Astrocyte of the cerebellum (primary cell): Measurements from ENCODE around the gene KIF12.
"Not testable (repeated sequence)": the region's sequence is repeated elsewhere in the genome, so short reads cannot be mapped to it uniquely, and the experiment has no call there.

Experiments
- DNase-seq: peaks from one replicate; pipeline ENCODE4 v3.0.0-alpha.2; 2011; ENCODE audit warnings: low read depth
- H3K4me3 ChIP-seq: 2 replicates; pipeline ENCODE4 v1.5.1; 2011; ENCODE audit warnings: mild to moderate bottlenecking, low read depth, low read length, moderate library complexity
- CTCF ChIP-seq: IDR thresholded peaks from 2 replicates; pipeline ENCODE4 v1.5.1; 2012; ENCODE audit warnings: low read length, low read depth, moderate library complexity, mild to moderate bottlenecking; ENCODE audit errors: missing control alignments
- in situ Hi-C: cut with HindIII; loops from 2 replicates; pipeline ENCODE4 v1.10.0; 2017; ENCODE audit warnings: low sequenced_read_pairs

Gene KIF12

GRCh38 chr9:114049441-114050225, 49.5 kb downstream of the KIF12 start:
- no peak for DNase-seq
- TF ChIP-seq CTCF = no peak

GRCh38 chr9:114048533-114049415, 50.3 kb downstream of the KIF12 start:
- TF ChIP-seq CTCF = no peak
- in situ Hi-C loops = no loop called here
- H3K4me3 ChIP-seq = no peak overlapping the region
- no peak for DNase-seq

More at GRCh38 chr9:114049441-114050225, 49.5 kb downstream of the KIF12 start:
- in situ Hi-C loops = no loop called here
- H3K4me3 ChIP-seq = no peak overlapping the region

GRCh38 chr9:114047717-114048116, 51.4 kb downstream of the KIF12 start:
- no peak for DNase-seq
- peak; percentile 45 for TF ChIP-seq CTCF
- no peak overlapping the region for H3K4me3 ChIP-seq
- in situ Hi-C loops = no loop called here

- no peak for TF ChIP-seq CTCF
- in situ Hi-C loops = no loop called here
- DNase-seq = no peak
- H3K4me3 ChIP-seq = no peak overlapping the region
Observed at GRCh38 chr9:114046875-114047274, 52.2 kb downstream of the KIF12 start.

- DNase-seq = no peak
- TF ChIP-seq CTCF = no peak
- no peak overlapping the region for H3K4me3 ChIP-seq
- in situ Hi-C loops = no loop called here
Observed at GRCh38 chr9:114046237-114046755, 52.8 kb downstream of the KIF12 start.

- DNase-seq, in situ Hi-C loops: not testable (repeated sequence)
Observed at GRCh38 chr9:114043660-114044059, 55.4 kb downstream of the KIF12 start.

More at GRCh38 chr9:114043660-114044059, 55.4 kb downstream of the KIF12 start:
- not testable (repeated sequence) for H3K4me3 ChIP-seq
